Ammon's horn (tissue), 1 donor: Measurements from ENCODE around the gene TNFRSF25.
"Not testable (repeated sequence)": the region's sequence is repeated elsewhere in the genome, so short reads cannot be mapped to it uniquely, and the experiment has no call there.

Experiments
- DNase-seq: peaks from one replicate; pipeline ENCODE4 v3.0.0-alpha.2; 2016; ENCODE audit warnings: low spot score

Gene TNFRSF25

GRCh38 chr1:6431645-6432579 lies 34.1 kb downstream of the TNFRSF25 start:
- DNase-seq = not testable (repeated sequence)

GRCh38 chr1:6429660-6430411 lies 36.1 kb downstream of the TNFRSF25 start:
- DNase-seq = peak; percentile 31

- DNase-seq = not testable (repeated sequence)
Observed at GRCh38 chr1:6428453-6428852, 37.5 kb downstream of the TNFRSF25 start.

- DNase-seq = no peak
Observed at GRCh38 chr1:6427441-6428390, 38.3 kb downstream of the TNFRSF25 start.

- no peak for DNase-seq
Observed at GRCh38 chr1:6426972-6427350, 39.0 kb downstream of the TNFRSF25 start.

GRCh38 chr1:6426277-6426971 lies 39.5 kb downstream of the TNFRSF25 start:
- DNase-seq = no peak

- no peak for DNase-seq
Observed at GRCh38 chr1:6425658-6426057, 40.3 kb downstream of the TNFRSF25 start.

GRCh38 chr1:6424619-6425593 lies 41.1 kb downstream of the TNFRSF25 start, which contains the start of gene ESPN:
ESPN (plus strand) TSS chr1:6424776; CDS start chr1:6424956, 180 bp downstream.
- DNase-seq = no peak

GRCh38 chr1:6424000-6424565 lies 41.9 kb downstream of the TNFRSF25 start:
- DNase-seq = no peak

- DNase-seq = peak; percentile 31
Observed at GRCh38 chr1:6423321-6423999, 42.5 kb downstream of the TNFRSF25 start.

GRCh38 chr1:6421266-6421665 lies 44.7 kb downstream of the TNFRSF25 start:
- no peak for DNase-seq

GRCh38 chr1:6420454-6421042 lies 45.4 kb downstream of the TNFRSF25 start:
- no peak for DNase-seq

- DNase-seq = no peak
Observed at GRCh38 chr1:6419804-6420453, 46.0 kb downstream of the TNFRSF25 start, which contains the start of gene HES2. HES2 (minus strand) TSS chr1:6419919; CDS start chr1:6419820, 99 bp downstream.

- no peak for DNase-seq
Observed at GRCh38 chr1:6419397-6419803, 46.6 kb downstream of the TNFRSF25 start.

GRCh38 chr1:6418668-6419396 lies 47.1 kb downstream of the TNFRSF25 start:
- DNase-seq = no peak

- DNase-seq = no peak
Observed at GRCh38 chr1:6417961-6418667, 47.9 kb downstream of the TNFRSF25 start.

- DNase-seq = no peak
Observed at GRCh38 chr1:6416906-6417305, 49.1 kb downstream of the TNFRSF25 start.
